HCT116 (cell line): ENCODE data around the gene BRAT1. TPM values are rescaled to one million over a fixed set of nuclear protein-coding genes. Genes with fewer than 3 reads are reported as not detected.

Experiments
- ATAC-seq: fragments of 200-7000 bp; cut with Tn5 transposase; 2 replicates; pipeline ENCODE4 v1.9.1; 2020; ENCODE audit warnings: mild to moderate bottlenecking, moderate library complexity
- BruUV-seq: library from RNA; stranded (reverse); fragments of 400-500 nt; replicated peaks from 2 replicates; lab custom pipeline; 2021; lab: Mats Ljungman, UMichigan
- CTCF ChIA-PET: fragments of 300-600 bp; sonication (Branson Sonifier 250); formaldehyde crosslinking; loops from one replicate; lab custom pipeline; 2021; ENCODE audit warnings: antibody characterized with exemption; lab: Charles Lee
- POLR2A ChIA-PET: fragments of 300-600, 350-600 bp; sonication (Branson Sonifier 250); formaldehyde crosslinking; loops from one replicate; lab custom pipeline; 2021; ENCODE audit warnings: antibody characterized with exemption; lab: Charles Lee
- RAD21 ChIA-PET, 2 experiments: fragments of 300-600 bp; sonication (Branson Sonifier 250); formaldehyde crosslinking; loops; one replicate each; lab custom pipeline; 2023; ENCODE audit warnings: low total read pairs in 2 of 2; ENCODE audit not compliant: uncharacterized antibody in 2 of 2, unreplicated experiment in 2 of 2, low non-redundant PET in 1 of 2; lab: Charles Lee
- DNase-seq: peaks from one replicate; pipeline ENCODE4 v3.0.0-alpha.2; 2010; ENCODE audit warnings: low read depth, low spot score
- H2AFZ ChIP-seq: fragments of 200-600 bp; shearing (Covaris generic), sonication (generic); 2 replicates; pipeline ENCODE4 v1.6.1; 2017; ENCODE audit warnings: low read depth, mixed run types, mixed read lengths, antibody characterized with exemption, low read length; ENCODE audit not compliant: poor library complexity, severe bottlenecking
- H3K27ac ChIP-seq: 2 replicates; pipeline ENCODE4 v1.5.1; 2012; ENCODE audit warnings: low read depth, low read length
- H3K27me3 ChIP-seq: fragments of 200-600 bp; sonication (generic); 2 replicates; pipeline ENCODE4 v1.6.1; 2016; ENCODE audit warnings: mixed run types, low read length, mixed read lengths; ENCODE audit not compliant: insufficient read depth
- H3K36me3 ChIP-seq, 2 experiments: fragments of 200-500 bp in 1 of 2; fragments of 200-600 bp in 1 of 2; sonication (Bioruptor generic) in 1 of 2; sonication (generic) in 1 of 2; 2 replicates each; pipeline versions ENCODE4 v1.5.1 to v1.6.1; 2014 to 2016; ENCODE audit warnings: low read length in 2 of 2, inconsistent platforms in 1 of 2, mixed read lengths in 1 of 2, mixed run types in 1 of 2; ENCODE audit not compliant: insufficient read depth in 2 of 2, control insufficient read depth in 1 of 2
- H3K4me1 ChIP-seq, 2 experiments: fragments of 200-600 bp in 1 of 2; sonication (generic) in 1 of 2; 2 replicates each; pipeline versions ENCODE4 v1.5.1 to v1.6.1; 2012 to 2017; ENCODE audit warnings: low read length in 2 of 2, inconsistent platforms in 1 of 2, mild to moderate bottlenecking in 1 of 2, mixed read lengths in 1 of 2, mixed run types in 1 of 2, moderate library complexity in 1 of 2; ENCODE audit not compliant: insufficient read depth in 2 of 2, control insufficient read depth in 1 of 2
- H3K4me2 ChIP-seq: fragments of 200-600 bp; sonication (generic); 2 replicates; pipeline ENCODE4 v1.6.1; 2017; ENCODE audit warnings: mixed run types, low read length, mixed read lengths
- H3K4me3 ChIP-seq, 2 experiments: fragments of 200-600 bp in 1 of 2; sonication (generic) in 1 of 2; replicated peaks in 1 of 2; 2 replicates each; pipeline ENCODE4 v1.5.1; 2011 to 2016; ENCODE audit warnings: low read length in 2 of 2, control low read depth in 1 of 2, low read depth in 1 of 2, mild to moderate bottlenecking in 1 of 2, mixed read lengths in 1 of 2, mixed run types in 1 of 2
- H3K79me2 ChIP-seq: fragments of 200-600 bp; sonication (generic); 2 replicates; pipeline ENCODE4 v1.6.1; 2017; ENCODE audit warnings: mild to moderate bottlenecking, mixed run types, low read length, moderate library complexity, mixed read lengths; ENCODE audit not compliant: insufficient read depth
- H3K9ac ChIP-seq: fragments of 200-600 bp; sonication (generic); 2 replicates; pipeline ENCODE4 v1.6.1; 2016; ENCODE audit warnings: low read length, mixed read lengths
- H3K9me2 ChIP-seq: fragments of 200-600 bp; sonication (generic), shearing (Covaris generic); 2 replicates; pipeline ENCODE4 v1.6.1; 2017; ENCODE audit warnings: mixed run types, mild to moderate bottlenecking, moderate library complexity; ENCODE audit not compliant: insufficient read depth
- H3K9me3 ChIP-seq, 2 experiments: fragments of 200-500 bp in 1 of 2; fragments of 200-600 bp in 1 of 2; sonication (Bioruptor generic) in 1 of 2; sonication (generic) in 1 of 2; 2 replicates each; pipeline ENCODE4 v1.6.1; 2014 to 2017; ENCODE audit warnings: low read length in 2 of 2, mixed read lengths in 2 of 2, inconsistent platforms in 1 of 2, low read depth in 1 of 2, mild to moderate bottlenecking in 1 of 2, mixed run types in 1 of 2, moderate library complexity in 1 of 2; ENCODE audit not compliant: control insufficient read depth in 1 of 2, insufficient read depth in 1 of 2
- H4K20me1 ChIP-seq: fragments of 200-600 bp; sonication (generic), shearing (Covaris generic); 2 replicates; pipeline ENCODE4 v1.6.1; 2017; ENCODE audit warnings: mixed run types, mild to moderate bottlenecking, moderate library complexity; ENCODE audit not compliant: insufficient read depth
- CBX3 ChIP-seq: IDR thresholded peaks from 2 replicates; pipeline ENCODE4 v1.6.1; 2012; ENCODE audit warnings: low read depth
- CTCF ChIP-seq, 3 experiments: fragments of 200-600 bp in 1 of 3; sonication (generic) in 1 of 3; IDR thresholded peaks in 2 of 3; conservative IDR thresholded peaks in 1 of 3; 2 replicates each; pipeline ENCODE4 v1.5.1; 2012 to 2017; ENCODE audit warnings: low read depth in 2 of 3, low read length in 2 of 3, antibody characterized with exemption in 1 of 3, borderline replicate concordance in 1 of 3, control low read depth in 1 of 3, mild to moderate bottlenecking in 1 of 3, mixed read lengths in 1 of 3, mixed run types in 1 of 3, moderate library complexity in 1 of 3; ENCODE audit not compliant: insufficient read depth in 1 of 3
- EGR1 ChIP-seq: IDR thresholded peaks from 2 replicates; pipeline ENCODE4 v1.6.1; 2012; ENCODE audit warnings: low read depth
- ELF1 ChIP-seq: IDR thresholded peaks from 2 replicates; pipeline ENCODE4 v1.6.1; 2012; ENCODE audit warnings: low read depth, borderline replicate concordance
- EZH2 ChIP-seq: fragments of 200-600 bp; sonication (generic); IDR thresholded peaks from 2 replicates; pipeline ENCODE4 v1.6.1; 2017; ENCODE audit warnings: antibody characterized with exemption, mixed run types
- JUND ChIP-seq: IDR thresholded peaks from 2 replicates; pipeline ENCODE4 v1.6.1; 2012
- POLR2AphosphoS5 ChIP-seq: IDR thresholded peaks from 2 replicates; pipeline ENCODE4 v1.6.1; 2011; ENCODE audit warnings: mild to moderate bottlenecking, low read depth, low read length, moderate library complexity
- SIN3A ChIP-seq: IDR thresholded peaks from 2 replicates; pipeline ENCODE4 v1.6.1; 2012; ENCODE audit warnings: low read depth
- SP1 ChIP-seq: IDR thresholded peaks from 2 replicates; pipeline ENCODE4 v1.6.1; 2012; ENCODE audit warnings: low read depth
- ZFX ChIP-seq: fragments of 450-650 bp; IDR thresholded peaks from 2 replicates; pipeline ENCODE4 v1.6.1; 2017
- ZNF274 ChIP-seq: fragments of 200-500 bp; sonication (Bioruptor generic); IDR thresholded peaks from 2 replicates; pipeline ENCODE4 v1.6.1; 2014; ENCODE audit warnings: mild to moderate bottlenecking, low read depth, low read length, inconsistent platforms
- intact Hi-C: fragments of 100-400 bp; cut with micrococcal nuclease; formaldehyde crosslinking; loops from 2 replicates; pipeline ENCODE4 v1.10.0; 2022
- total RNA-seq: library from RNA; stranded (reverse); gene quantifications from one replicate; pipeline ENCODE4 v1.2.1, GENCODE V29; 2021; ENCODE audit not compliant: unreplicated experiment
- TF ChIP-seq, protein P1 (sequence below): IDR thresholded peaks from 2 replicates; pipeline ENCODE4 v1.6.1; 2012

BRAT1 gene
- total RNA-seq, 1 experiment from 2014 or later: 47.6 TPM

DNA sequence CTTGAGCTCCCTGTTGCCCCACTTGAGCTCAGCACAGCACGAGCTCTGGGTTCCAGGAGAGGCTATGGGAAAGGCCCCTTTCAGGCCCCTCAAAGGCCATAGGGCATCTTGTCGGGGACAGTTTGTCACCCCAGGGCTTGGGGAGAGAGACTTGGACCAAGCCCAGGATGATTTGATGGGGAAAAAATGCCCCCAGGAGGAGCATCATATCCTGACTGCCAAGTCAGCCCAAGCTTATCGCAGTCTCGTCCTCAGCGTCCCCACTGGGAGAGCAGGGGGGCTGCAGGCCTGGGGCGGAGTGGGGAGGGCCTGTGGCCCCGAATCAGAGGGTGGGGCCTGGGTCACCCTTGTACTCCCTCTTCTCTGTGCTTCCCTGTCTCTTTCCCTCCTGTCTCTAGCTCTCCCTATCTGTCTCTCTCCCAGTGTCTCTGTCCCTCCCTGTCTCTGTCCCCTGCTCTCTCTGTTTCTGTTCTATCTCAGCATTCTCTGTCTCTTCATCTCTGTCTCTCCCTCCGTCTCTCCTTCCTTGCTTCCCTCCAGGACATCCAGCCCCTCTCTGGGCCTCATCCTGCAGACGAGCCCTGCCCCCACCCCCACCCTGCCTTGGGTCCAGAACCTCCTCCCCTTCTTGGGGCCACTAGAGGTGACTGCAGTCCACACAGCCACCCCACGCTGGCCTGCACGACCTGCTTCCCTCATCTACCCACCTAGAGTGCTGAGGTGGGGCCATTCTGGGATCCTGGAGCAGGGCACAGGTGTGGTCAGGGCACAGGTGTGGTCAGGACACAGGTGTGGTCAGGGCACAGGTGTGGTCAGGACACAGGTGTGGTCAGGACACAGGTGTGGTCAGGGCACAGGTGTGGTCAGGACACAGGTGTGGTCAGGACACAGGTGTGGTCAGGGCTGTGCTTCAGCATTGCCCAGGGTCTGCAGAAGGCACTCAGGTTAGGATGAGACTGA, 61.8 kb downstream of the BRAT1 start (continued):
- no peak for TF ChIP-seq JUND

DNA sequence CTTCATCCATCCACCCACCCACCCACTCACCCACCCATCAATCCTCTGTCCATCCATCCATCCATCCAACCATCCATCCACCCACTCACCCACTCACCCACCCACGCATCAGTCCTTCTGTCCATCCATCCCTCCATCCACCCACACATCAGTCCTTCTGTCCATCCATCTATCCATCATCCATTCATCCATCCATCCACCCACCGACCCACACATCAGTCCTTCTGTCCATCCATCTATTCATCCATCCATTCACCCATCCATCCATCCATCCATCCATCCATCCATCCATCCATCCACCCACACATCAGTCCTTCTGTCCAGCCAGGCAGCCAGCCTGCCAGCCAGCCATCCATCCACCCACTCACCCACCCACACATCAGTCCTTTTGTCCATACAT, 63.3 kb downstream of the BRAT1 start:
- intact Hi-C loops: no loop called here
- no peak for ATAC-seq

More for the DNA sequence above, 63.3 kb downstream of the BRAT1 start:
- Histone ChIP-seq H3K4me2 (no peak overlapping the region), H3K9ac (no peak overlapping the region), H3K9me3 (no peaks in the 10 kb centered on the region), H4K20me1 (no peaks in the 10 kb centered on the region), H3K4me3 (no peak overlapping the region), H3K36me3 (no peaks in the 10 kb centered on the region), H3K27ac (no peak overlapping the region), H2AFZ (no peak overlapping the region), H3K27me3 (no peaks in the 10 kb centered on the region), H3K9me2 (no peaks in the 10 kb centered on the region), H3K79me2 (no peaks in the 10 kb centered on the region), H3K4me1 (no peaks in the 10 kb centered on the region; a peak in 1 of 4 replicates)
- RAD21 ChIA-PET: no interaction called here
- POLR2A ChIA-PET: no interaction called here
- BruUV-seq: no TSS peak
- no peak for DNase-seq
- TF ChIP-seq CBX3 (no peak), ZFX (no peak), ZNF274 (no peak), SIN3A (no peak), ELF1 (no peak), POLR2AphosphoS5 (no peak), EZH2 (no peak), CTCF (IDR thresholded peaks at IDR 0.05 in 2 of 3, conservative IDR thresholded peaks at IDR 0.05 in 1 of 3; ENCODE audit: borderline replicate concordance in 1 of 3, insufficient read depth in 1 of 3, low read depth in 2 of 3, low read length in 2 of 3) (no peak), SP1 (no peak), EGR1 (no peak)
- TF ChIP-seq, protein P1, sequence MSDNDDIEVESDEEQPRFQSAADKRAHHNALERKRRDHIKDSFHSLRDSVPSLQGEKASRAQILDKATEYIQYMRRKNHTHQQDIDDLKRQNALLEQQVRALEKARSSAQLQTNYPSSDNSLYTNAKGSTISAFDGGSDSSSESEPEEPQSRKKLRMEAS: no peak
- CTCF ChIA-PET: no interaction called here
